GM12878 (cell line): ENCODE measurements around the gene EYS. TPM values are rescaled to one million over a fixed set of nuclear protein-coding genes. Genes with fewer than 3 reads are reported as not detected.

Source experiments
- ATAC-seq: fragments of 200-7000 bp; cut with Tn5 transposase; 3 replicates; pipeline ENCODE4 v1.9.1; 2020; ENCODE audit warnings: mild to moderate bottlenecking, moderate library complexity
- BruUV-seq: library from RNA; stranded (reverse); fragments of 400-500 nt; replicated peaks from 2 replicates; lab custom pipeline; 2021; lab: Mats Ljungman, UMichigan
- CTCF ChIA-PET: fragments of 300-600 bp; sonication (Branson Sonifier 250); formaldehyde crosslinking; extraction: SDS; loops from one replicate; lab custom pipeline; 2021; ENCODE audit warnings: inconsistent platforms; lab: Yijun Ruan, JAX
- POLR2A ChIA-PET: fragments of 350-600 bp; formaldehyde crosslinking; extraction: SDS; loops from one replicate; lab custom pipeline; 2021; ENCODE audit warnings: inconsistent platforms; lab: Charles Lee
- RAD21 ChIA-PET: fragments of 300-600 bp; sonication (Branson Sonifier 250); formaldehyde crosslinking; loops from one replicate; lab custom pipeline; 2023; ENCODE audit warnings: antibody characterized with exemption; ENCODE audit not compliant: unreplicated experiment; lab: Charles Lee
- SMC1A ChIA-PET: fragments of 300-600 bp; sonication (Branson Sonifier 250); formaldehyde crosslinking; loops from one replicate; lab custom pipeline; 2023; ENCODE audit not compliant: unreplicated experiment, uncharacterized antibody; lab: Charles Lee
- DNase-seq: peaks from one replicate; pipeline ENCODE4 v3.0.0-alpha.2; 2011; ENCODE audit warnings: low read depth, low spot score
- FAIRE-seq: peaks from 3 replicates; lab custom pipeline; 2011; peaks lifted over from hg19 to GRCh38; lab: Jason Lieb, UNC
- H2AFZ ChIP-seq: 2 replicates; pipeline ENCODE4 v1.6.0; 2011; ENCODE audit warnings: low read depth, low read length, control low read depth; ENCODE audit not compliant: control insufficient read depth
- H3K27ac ChIP-seq: 2 replicates; pipeline ENCODE4 v1.5.1; 2011; ENCODE audit warnings: control low read depth; ENCODE audit not compliant: control insufficient read depth, insufficient read depth
- H3K27me3 ChIP-seq, 2 experiments: replicated peaks in 1 of 2; 2 replicates each; pipeline versions ENCODE4 v1.6.0 to v1.6.1; 2011; ENCODE audit warnings: low read length in 1 of 2; ENCODE audit not compliant: control insufficient read depth in 2 of 2, insufficient read depth in 2 of 2
- H3K36me3 ChIP-seq, 2 experiments: 2 replicates each; pipeline ENCODE4 v1.5.1; 2011; ENCODE audit warnings: low read length in 1 of 2; ENCODE audit not compliant: control insufficient read depth in 2 of 2, insufficient read depth in 2 of 2
- H3K4me1 ChIP-seq: 2 replicates; pipeline ENCODE4 v1.6.1; 2011; ENCODE audit warnings: mild to moderate bottlenecking, low read length, moderate library complexity, mixed read lengths; ENCODE audit not compliant: control insufficient read depth, insufficient read depth
- H3K4me2 ChIP-seq: 2 replicates; pipeline ENCODE4 v1.6.0; 2011; ENCODE audit warnings: control low read depth; ENCODE audit not compliant: control insufficient read depth, insufficient read depth
- H3K4me3 ChIP-seq: fragments of 200-600 bp; sonication (generic); 2 replicates; pipeline ENCODE4 v1.5.1; 2016
- H3K79me2 ChIP-seq: 2 replicates; pipeline ENCODE4 v1.6.0; 2011; ENCODE audit warnings: low read length; ENCODE audit not compliant: control insufficient read depth, insufficient read depth
- H3K9ac ChIP-seq: 2 replicates; pipeline ENCODE4 v1.8.0; 2011; ENCODE audit warnings: low read length, control low read depth, mixed read lengths; ENCODE audit not compliant: control insufficient read depth, insufficient read depth
- H3K9me3 ChIP-seq: replicated peaks from 3 replicates; pipeline ENCODE4 v1.5.1; 2011; ENCODE audit warnings: mild to moderate bottlenecking, low read length; ENCODE audit not compliant: control insufficient read depth, insufficient read depth
- H4K20me1 ChIP-seq: 2 replicates; pipeline ENCODE4 v1.6.0; 2011; ENCODE audit not compliant: control insufficient read depth, insufficient read depth
- DPF2 ChIP-seq: fragments of 450-650 bp; IDR thresholded peaks from 2 replicates; pipeline ENCODE4 v1.6.1; 2017; ENCODE audit warnings: mild to moderate bottlenecking
- ESRRA ChIP-seq: IDR thresholded peaks from 2 replicates; pipeline ENCODE4 v1.6.1; 2012; ENCODE audit warnings: mild to moderate bottlenecking, low read length, improper control_type of control experiment
- LARP7 ChIP-seq: fragments of 450-650 bp; IDR thresholded peaks from 2 replicates; pipeline ENCODE4 v1.6.1; 2017; ENCODE audit warnings: mild to moderate bottlenecking
- MEF2A ChIP-seq: IDR thresholded peaks from 2 replicates; pipeline ENCODE4 v1.6.1; 2011; ENCODE audit warnings: low read depth, mild to moderate bottlenecking, low read length, moderate library complexity; ENCODE audit not compliant: insufficient read depth
- MYB ChIP-seq: fragments of 150-350 bp; IDR thresholded peaks from 2 replicates; pipeline ENCODE4 v1.6.1; 2014; ENCODE audit warnings: mild to moderate bottlenecking, low read depth, low read length, borderline replicate concordance
- PAX5 ChIP-seq: IDR thresholded peaks from 2 replicates; pipeline ENCODE4 v1.6.1; 2011; ENCODE audit warnings: low read depth, low read length, borderline replicate concordance
- POLR2AphosphoS5 ChIP-seq: IDR thresholded peaks from 2 replicates; pipeline ENCODE4 v1.6.1; 2011; ENCODE audit warnings: mild to moderate bottlenecking, low read length, inconsistent platforms
- RUNX3 ChIP-seq: IDR thresholded peaks from 2 replicates; pipeline ENCODE4 v1.6.1; 2012; ENCODE audit warnings: low read length, inconsistent platforms
- SKIL ChIP-seq: fragments of 450-650 bp; IDR thresholded peaks from 2 replicates; pipeline ENCODE4 v1.6.1; 2017; ENCODE audit warnings: mild to moderate bottlenecking, low read depth, inconsistent platforms; ENCODE audit not compliant: poor library complexity, severe bottlenecking
- STAT1 ChIP-seq: fragments of 450-650 bp; conservative IDR thresholded peaks from 2 replicates; pipeline ENCODE4 v1.6.1; 2014; ENCODE audit warnings: antibody characterized with exemption, mild to moderate bottlenecking
- ZBTB40 ChIP-seq: fragments of 450-650 bp; IDR thresholded peaks from 2 replicates; pipeline ENCODE4 v1.6.1; 2016; ENCODE audit warnings: mild to moderate bottlenecking, moderate library complexity, borderline replicate concordance
- ZNF207 ChIP-seq: fragments of 450-650 bp; IDR thresholded peaks from 2 replicates; pipeline ENCODE4 v1.6.1; 2014; ENCODE audit warnings: antibody characterized with exemption, mild to moderate bottlenecking, borderline replicate concordance
- ZZZ3 ChIP-seq: IDR thresholded peaks from 2 replicates; pipeline ENCODE4 v1.6.1; 2011; ENCODE audit warnings: low read depth; ENCODE audit not compliant: control insufficient read depth, insufficient read length
- WGBS: methylation state at CpG from one replicate; pipeline ENCODE4 v1.1.6; 2016; ENCODE audit warnings: low lambda C conversion rate; ENCODE audit not compliant: insufficient replicate concordance, insufficient coverage; ENCODE audit errors: missing lambda C conversion rate; 5-methylcytosine and 5-hydroxymethylcytosine counted together
- in situ Hi-C: fragments of 300-500 bp; cut with MboI; formaldehyde crosslinking; loops from 9 replicates; pipeline ENCODE4 v1.14.3; 2018; ENCODE audit warnings: mixed read lengths
- intact Hi-C: fragments of 100-400 bp; cut with micrococcal nuclease; formaldehyde crosslinking; loops from one replicate; pipeline ENCODE4 v1.14.2; 2022; ENCODE audit not compliant: unreplicated experiment
- polyA plus RNA-seq, 11 experiments: library from polyadenylated mRNA; depleted of rRNA in 4 of 11; unstranded in 6 of 11; stranded (reverse) in 5 of 11; fragments of >200 nt; fragmentation: Nextera tagmentation in 4 of 11; fragmentation: Illumina TruSeq in 1 of 11; extraction: Ambion mirVana in 4 of 11; extraction: Trizol in 1 of 11; gene quantifications; 1 replicate in 1 of 11; 2 replicates in 10 of 11; pipeline versions ENCODE4 v1.2.1 to v1.2.3, GENCODE V29; 2011 to 2016; ENCODE audit warnings: inconsistent platforms in 2 of 11, missing spikeins in 2 of 11, low read depth in 1 of 11
- total RNA-seq, 4 experiments: library from RNA; depleted of rRNA in 3 of 4; stranded (reverse); fragments of >200 nt in 3 of 4; fragmentation: Illumina TruSeq in 1 of 4; extraction: Trizol in 1 of 4; gene quantifications; 2 replicates each; pipeline versions ENCODE4 v1.2.1 to v1.2.3, GENCODE V29; 2013 to 2021

Gene EYS
- total and polyA plus RNA-seq, 10 of the 15 experiments (the other 5 are each of a cell fraction or from before 2014, with no cell fraction given): under 0.01 to 0.14 (median 0.02) TPM; not detected in 1

- TF ChIP-seq SKIL (no peak), RUNX3 (no peak), DPF2 (no peak)
These were observed 411.2 kb downstream of the EYS start (continued) for GRCh38 chr6:65295812-65296211.

- Histone ChIP-seq H3K79me2 (no peaks in the 10 kb centered on the region), H3K27me3 (no peaks in the 10 kb centered on the region), H4K20me1 (no peaks in the 10 kb centered on the region), H2AFZ (no peak overlapping the region), H3K27ac (no peak overlapping the region), H3K9me3 (no peaks in the 10 kb centered on the region), H3K36me3 (no peaks in the 10 kb centered on the region), H3K4me2 (no peak overlapping the region), H3K4me3 (no peak overlapping the region), H3K9ac (no peak overlapping the region), H3K4me1 (no peaks in the 10 kb centered on the region)
- SMC1A ChIA-PET: no interaction called here
- RAD21 ChIA-PET: no interaction called here
- ATAC-seq (no peak), DNase-seq (no peak), FAIRE-seq (no peak)
- 68% methylated on average over 2 of the region's 2 CpGs for WGBS
- in situ Hi-C loops: no loop called here
- intact Hi-C loops: no loop called here
- BruUV-seq: no TSS peak
- no peak for TF ChIP-seq MYB
- TF ChIP-seq ZBTB40: no peak
- no peak for TF ChIP-seq SKIL
- TF ChIP-seq STAT1: no peak
- no peak for TF ChIP-seq ZNF207
- no peak for TF ChIP-seq LARP7
- TF ChIP-seq MEF2A: no peak
- TF ChIP-seq POLR2AphosphoS5: no peak
- TF ChIP-seq PAX5: no peak
- TF ChIP-seq ESRRA: no peak
- TF ChIP-seq ZZZ3: no peak
- TF ChIP-seq DPF2: no peak
- CTCF ChIA-PET: no interaction called here
- POLR2A ChIA-PET: no interaction called here
These were observed 417.5 kb downstream of the EYS start for GRCh38 chr6:65289491-65289890.
